CD4-positive, alpha-beta T cell (primary cell): ENCODE data around the gene NRL. TPM values are rescaled to one million over a fixed set of nuclear protein-coding genes. Genes with fewer than 3 reads are reported as not detected.

Source experiments
- ATAC-seq: fragments of 200-7000 bp; cut with Tn5 transposase; one replicate; pipeline ENCODE4 v1.10.0; 2022; ENCODE audit warnings: mild to moderate bottlenecking; ENCODE audit not compliant: poor library complexity
- CTCF ChIA-PET: fragments of 350-600 bp; sonication (Branson Sonifier 250); formaldehyde crosslinking; loops from one replicate; lab custom pipeline; 2021; ENCODE audit warnings: antibody characterized with exemption, inconsistent platforms; lab: Charles Lee
- POLR2A ChIA-PET: fragments of 350-600 bp; sonication (Branson Sonifier 250); formaldehyde crosslinking; loops from one replicate; lab custom pipeline; 2021; ENCODE audit warnings: antibody characterized with exemption, inconsistent platforms; lab: Charles Lee
- DNase-seq, 14 experiments: peaks; one replicate each; pipeline ENCODE4 v3.0.0-alpha.2; 2013 to 2020; ENCODE audit warnings: mixed read lengths in 2 of 14
- H3K27ac ChIP-seq, 2 donors: one replicate each; pipeline versions ENCODE4 v1.5.1 to v1.7.0; 2013; ENCODE audit warnings: low read length in 2 of 2, low read depth in 1 of 2, mild to moderate bottlenecking in 1 of 2
- H3K27me3 ChIP-seq, 2 experiments: 1 replicate in 1 of 2; 2 replicates in 1 of 2; pipeline versions ENCODE4 v1.6.1 to v1.7.0; 2013; ENCODE audit warnings: low read length in 2 of 2, control low read depth in 1 of 2, mild to moderate bottlenecking in 1 of 2, moderate library complexity in 1 of 2; ENCODE audit not compliant: insufficient read depth in 2 of 2, control insufficient read depth in 1 of 2
- H3K36me3 ChIP-seq: one replicate; pipeline ENCODE4 v1.6.1; 2013; ENCODE audit warnings: low read length, control low read depth; ENCODE audit not compliant: insufficient read depth
- H3K4me1 ChIP-seq: one replicate; pipeline ENCODE4 v1.6.1; 2013; ENCODE audit warnings: low read length, control low read depth; ENCODE audit not compliant: insufficient read depth
- H3K4me3 ChIP-seq: one replicate; pipeline ENCODE4 v1.5.1; 2013; ENCODE audit warnings: mild to moderate bottlenecking, low read length, moderate library complexity
- H3K9me3 ChIP-seq, 2 experiments: 1 replicate in 1 of 2; 2 replicates in 1 of 2; pipeline versions ENCODE4 v1.6.1 to v1.7.0; 2013; ENCODE audit warnings: low read length in 2 of 2, mild to moderate bottlenecking in 2 of 2, control low read depth in 1 of 2, moderate library complexity in 1 of 2; ENCODE audit not compliant: control insufficient read depth in 1 of 2, insufficient read depth in 1 of 2
- H3K27ac Mint-ChIP-seq: one replicate; pipeline ENCODE4 v1.8.0; 2020; ENCODE audit warnings: mixed read lengths
- H3K27me3 Mint-ChIP-seq: one replicate; pipeline ENCODE4 v1.8.0; 2021; ENCODE audit warnings: mixed read lengths
- H3K36me3 Mint-ChIP-seq: one replicate; pipeline ENCODE4 v1.8.0; 2021; ENCODE audit warnings: low read depth, mixed read lengths
- H3K4me1 Mint-ChIP-seq: one replicate; pipeline ENCODE4 v1.8.0; 2021; ENCODE audit warnings: low read depth, mixed read lengths
- H3K4me3 Mint-ChIP-seq: one replicate; pipeline ENCODE4 v1.8.0; 2020; ENCODE audit warnings: mild to moderate bottlenecking, mixed read lengths
- H3K9me3 Mint-ChIP-seq: one replicate; pipeline ENCODE4 v1.8.0; 2020; ENCODE audit warnings: mixed read lengths
- intact Hi-C, 2 experiments: fragments of 100-400 bp; cut with DNase I in 1 of 2; cut with micrococcal nuclease in 1 of 2; formaldehyde crosslinking; loops; one replicate each; pipeline versions ENCODE4 v1.15.1 to v1.9.0; 2023 to 2025; cut with DNase I, micrococcal nuclease
- total RNA-seq, 174 experiments: library from RNA in 2 of 174; stranded (reverse) in 2 of 174; gene quantifications; one replicate each; pipeline ENCODE4 v1.2.3 and lab custom pipeline; 2021 to 2026
- TF ChIP-seq, protein P1 (sequence below): fragments of 200-600 bp; IDR thresholded peaks from one replicate; pipeline ENCODE4 v1.8.0; 2022; ENCODE audit warnings: antibody characterized with exemption, mild to moderate bottlenecking

The NRL gene
- total RNA-seq, 2 experiments from 2014 or later: 1.6 to 1.9 TPM

DNA sequence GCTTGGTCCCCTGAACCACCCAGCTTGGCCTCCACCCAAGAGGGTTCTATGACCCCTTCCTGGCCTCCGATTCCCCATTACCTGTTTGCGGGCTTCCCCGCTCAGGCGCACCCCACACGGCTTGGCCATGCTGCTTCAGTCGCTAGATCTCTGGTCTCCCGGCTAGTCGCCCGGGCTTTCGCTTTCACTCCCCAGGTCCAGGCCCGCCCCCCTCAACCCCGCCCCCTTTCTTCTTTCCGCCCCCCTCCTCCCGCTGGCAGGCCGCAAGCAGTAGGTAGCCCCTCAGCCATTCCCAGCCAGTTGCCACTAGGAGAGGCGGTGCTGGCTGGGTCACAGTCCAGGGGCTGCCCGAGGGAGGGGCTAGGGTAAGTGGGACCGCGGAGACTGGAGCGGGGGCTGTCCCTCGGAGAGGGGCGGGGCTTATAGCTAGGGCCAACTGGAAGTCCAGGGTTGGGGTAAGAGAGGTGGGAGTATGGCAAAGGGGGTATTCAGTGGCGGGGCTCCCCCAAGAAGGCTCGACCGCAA is 31.8 kb upstream of the NRL start, which contains the start of gene PSME2:
Gene PSME2 (minus strand): TSS at position 158 of the 525 bp plus-strand sequence. CDS start 29 bp downstream, at position 129.
- H3K27ac Mint-ChIP-seq: peak within 1 kb of the TSS; percentile 90
- H3K9me3 ChIP-seq: no peaks in the 10 kb centered on the region
- intact Hi-C loops: loop anchor here (1.0 to 5.0 kb wide), 5 partner anchors 10 to 86 kb away; partner anchors contain the start of genes GMPR2 (in 2 of the 2), IPO4 (in 2 of the 2), NEDD8 (in 2 of the 2) and PSME1 (in 1 of the 2)
- no peaks in the 10 kb centered on the region for H3K27me3 ChIP-seq
- peaks cover 69% of the 10 kb centered on the region for H3K4me1 ChIP-seq
- peak within 1 kb of the TSS; percentile 93 for H3K4me3 ChIP-seq
- H3K27me3 Mint-ChIP-seq: no peaks in the 10 kb centered on the region
- H3K4me3 Mint-ChIP-seq: peak within 1 kb of the TSS; percentile 99
- peak within 1 kb of the TSS; percentile 76 to 82 for H3K27ac ChIP-seq
- ATAC-seq (peak; percentile 48), DNase-seq (peak; percentile 66 to 92 (median 74))
- no peaks in the 10 kb centered on the region for H3K9me3 Mint-ChIP-seq
- peaks cover 62% of the 10 kb centered on the region for H3K36me3 ChIP-seq
- CTCF ChIA-PET: interaction anchor here (0.8 to 2.1 kb wide), 8 partner anchors 9 to 97 kb away, joined by 3 to 20 read pairs (median 4); partner anchors contain the start of genes DCAF11, IRF9, MDP1 and NRL
- H3K4me1 Mint-ChIP-seq: peaks cover 67% of the 10 kb centered on the region
- POLR2A ChIA-PET: interaction anchor here (0.7 to 8.1 kb wide), 25 partner anchors 9 to 1051 kb away, joined by 3 to 154 read pairs (median 7); partner anchors contain the start of genes C14orf119, CHMP4A, DCAF11 and IPO4
- TF ChIP-seq, protein P1, sequence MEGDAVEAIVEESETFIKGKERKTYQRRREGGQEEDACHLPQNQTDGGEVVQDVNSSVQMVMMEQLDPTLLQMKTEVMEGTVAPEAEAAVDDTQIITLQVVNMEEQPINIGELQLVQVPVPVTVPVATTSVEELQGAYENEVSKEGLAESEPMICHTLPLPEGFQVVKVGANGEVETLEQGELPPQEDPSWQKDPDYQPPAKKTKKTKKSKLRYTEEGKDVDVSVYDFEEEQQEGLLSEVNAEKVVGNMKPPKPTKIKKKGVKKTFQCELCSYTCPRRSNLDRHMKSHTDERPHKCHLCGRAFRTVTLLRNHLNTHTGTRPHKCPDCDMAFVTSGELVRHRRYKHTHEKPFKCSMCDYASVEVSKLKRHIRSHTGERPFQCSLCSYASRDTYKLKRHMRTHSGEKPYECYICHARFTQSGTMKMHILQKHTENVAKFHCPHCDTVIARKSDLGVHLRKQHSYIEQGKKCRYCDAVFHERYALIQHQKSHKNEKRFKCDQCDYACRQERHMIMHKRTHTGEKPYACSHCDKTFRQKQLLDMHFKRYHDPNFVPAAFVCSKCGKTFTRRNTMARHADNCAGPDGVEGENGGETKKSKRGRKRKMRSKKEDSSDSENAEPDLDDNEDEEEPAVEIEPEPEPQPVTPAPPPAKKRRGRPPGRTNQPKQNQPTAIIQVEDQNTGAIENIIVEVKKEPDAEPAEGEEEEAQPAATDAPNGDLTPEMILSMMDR: no peak
- H3K36me3 Mint-ChIP-seq: peaks cover 82% of the 10 kb centered on the region

DNA sequence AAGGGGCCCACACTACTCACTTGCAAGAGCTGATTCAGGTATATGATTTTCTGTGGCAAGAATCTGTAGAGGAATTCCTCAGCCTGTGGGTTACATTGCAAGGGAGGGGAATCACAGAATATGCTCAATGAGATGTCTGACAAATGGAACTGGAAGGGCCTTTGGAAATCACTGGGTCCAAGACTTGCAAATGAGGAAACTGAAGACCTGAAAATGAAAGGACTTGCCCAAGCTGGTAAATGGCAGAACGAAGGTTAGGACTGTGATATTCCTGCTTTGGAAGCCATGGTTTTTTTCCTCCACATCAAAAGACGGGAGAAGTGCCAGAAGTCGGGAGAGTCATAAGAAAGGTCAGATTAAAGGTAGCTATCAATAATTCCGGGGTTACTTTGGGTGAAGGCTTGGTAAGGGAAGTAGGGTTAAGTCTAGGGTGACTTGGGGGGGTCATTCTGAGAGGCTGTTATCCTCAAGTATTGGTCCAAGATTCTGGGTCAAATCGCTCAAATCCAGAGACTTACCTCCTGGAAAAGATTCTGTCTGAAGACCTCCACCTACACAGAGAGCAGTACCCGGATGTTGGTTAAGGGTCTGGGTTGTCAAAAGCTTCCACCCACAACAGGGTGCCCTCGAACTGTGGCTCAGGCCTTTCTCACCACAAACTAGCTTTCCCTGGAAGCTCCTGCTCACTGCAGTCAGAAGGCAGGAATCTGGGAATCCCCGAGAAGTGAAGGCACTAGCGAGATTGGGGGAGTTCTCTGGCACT is 31.1 kb upstream of the NRL start:
- Mint-ChIP-seq H3K4me3 (peak overlapping the region; percentile 99), H3K9me3 (no peaks in the 10 kb centered on the region), H3K27me3 (no peaks in the 10 kb centered on the region), H3K4me1 (peaks cover 71% of the 10 kb centered on the region), H3K36me3 (peaks cover 82% of the 10 kb centered on the region), H3K27ac (peak overlapping the region; percentile 90)
- peak overlapping the region; percentile 76 to 82 for H3K27ac ChIP-seq
- TF ChIP-seq, protein P1: no peak
- H3K9me3 ChIP-seq: no peaks in the 10 kb centered on the region
- ATAC-seq (no peak), DNase-seq (peak in 3 of 14 experiments; percentile 22 to 35 (median 30))
- H3K36me3 ChIP-seq: peaks cover 56% of the 10 kb centered on the region
- peaks cover 63% of the 10 kb centered on the region for H3K4me1 ChIP-seq
- POLR2A ChIA-PET: interaction anchor here (0.7 to 8.1 kb wide), 20 partner anchors 10 to 1050 kb away, joined by 3 to 154 read pairs (median 9); partner anchors contain the start of genes C14orf119, CHMP4A, DCAF11 and IPO4
- H3K27me3 ChIP-seq: no peaks in the 10 kb centered on the region
- intact Hi-C loops: loop anchor here (1.0 to 5.0 kb wide), 6 partner anchors 10 to 87 kb away; partner anchors contain the start of genes GMPR2 (in 2 of the 2), IPO4 (in 2 of the 2), NEDD8 (in 2 of the 2) and PSME1 (in 1 of the 2)
- H3K4me3 ChIP-seq: peak overlapping the region; percentile 93
- CTCF ChIA-PET: interaction anchor here (0.8 to 2.1 kb wide), 5 partner anchors 10 to 97 kb away, joined by 4 to 20 read pairs (median 5); partner anchors contain the start of genes IRF9, MDP1 and PSME1

DNA sequence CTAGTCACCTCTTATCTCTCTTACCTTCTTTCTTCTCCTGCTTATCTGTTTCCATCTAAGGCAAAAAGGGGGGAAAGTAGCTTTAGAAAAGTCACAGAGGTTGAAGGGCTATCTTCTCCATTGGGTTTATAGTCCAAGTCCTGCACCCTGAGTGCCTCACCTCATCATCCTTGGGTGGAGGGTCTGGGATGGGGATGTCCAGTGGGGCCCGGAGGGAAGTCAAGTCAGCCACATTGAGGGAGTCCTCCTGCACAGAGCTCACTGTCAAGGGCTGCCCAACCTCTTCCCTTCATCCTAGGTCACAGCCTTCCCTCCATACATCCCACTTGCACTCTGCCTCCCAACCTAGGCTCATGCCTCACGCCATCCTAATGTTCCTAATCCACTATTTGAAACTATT is 30.5 kb upstream of the NRL start:
- H3K4me1 Mint-ChIP-seq: peaks cover 73% of the 10 kb centered on the region
- no peaks in the 10 kb centered on the region for H3K9me3 Mint-ChIP-seq
- TF ChIP-seq, protein P1: no peak
- ChIA-PET POLR2A (interaction anchor here (0.6 to 8.1 kb wide), 6 partner anchors 9 to 89 kb away, joined by 3 to 154 read pairs (median 70); partner anchors contain the start of genes DCAF11, IRF9, NRL and PSME1), CTCF (interaction anchor here (1.2 to 2.1 kb wide), 2 partner anchors 16 to 36 kb away, joined by 3 to 20 read pairs; partner anchors contain the start of gene IRF9)
- H3K27me3 Mint-ChIP-seq: no peaks in the 10 kb centered on the region
- H3K9me3 ChIP-seq: no peaks in the 10 kb centered on the region
- DNase-seq (no peak), ATAC-seq (no peak)
- H3K27ac ChIP-seq: no peak overlapping the region
- peak overlapping the region; percentile 99 for H3K4me3 Mint-ChIP-seq
- H3K27me3 ChIP-seq: no peaks in the 10 kb centered on the region
- H3K4me3 ChIP-seq: peak overlapping the region; percentile 93
- peaks cover 80% of the 10 kb centered on the region for H3K36me3 Mint-ChIP-seq
- peaks cover 63% of the 10 kb centered on the region for H3K4me1 ChIP-seq
- H3K27ac Mint-ChIP-seq: peak overlapping the region; percentile 90
- peaks cover 49% of the 10 kb centered on the region for H3K36me3 ChIP-seq
- intact Hi-C loops: loop anchor here in 1 of 2 experiments (2.0 to 5.0 kb wide), 3 partner anchors 28 to 87 kb away; partner anchors contain the start of genes GMPR2, IPO4 and NEDD8
